ENCODE measurements around the gene RIIAD1.

The RIIAD1 gene

DNA sequence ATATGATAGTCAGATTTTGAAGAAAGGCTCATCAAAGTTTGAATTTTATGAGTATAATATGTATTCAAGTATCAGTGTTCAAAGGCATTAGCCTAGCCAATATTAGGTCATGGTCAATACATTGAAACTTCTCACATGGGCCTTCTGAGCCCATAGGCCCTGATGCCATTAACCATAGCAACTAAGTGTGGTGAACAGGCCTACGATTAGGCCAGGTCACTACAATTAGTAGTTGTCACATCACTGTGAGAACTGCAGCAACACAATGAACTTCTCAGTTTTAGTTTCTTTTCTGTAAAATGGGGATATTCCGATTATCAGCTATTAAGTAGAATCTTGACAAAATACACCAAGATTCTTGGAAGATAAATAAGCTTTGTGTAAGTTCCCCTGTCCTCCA lies 34.8 kb upstream of the RIIAD1 start:
- TF ChIP-seq, protein P1, sequence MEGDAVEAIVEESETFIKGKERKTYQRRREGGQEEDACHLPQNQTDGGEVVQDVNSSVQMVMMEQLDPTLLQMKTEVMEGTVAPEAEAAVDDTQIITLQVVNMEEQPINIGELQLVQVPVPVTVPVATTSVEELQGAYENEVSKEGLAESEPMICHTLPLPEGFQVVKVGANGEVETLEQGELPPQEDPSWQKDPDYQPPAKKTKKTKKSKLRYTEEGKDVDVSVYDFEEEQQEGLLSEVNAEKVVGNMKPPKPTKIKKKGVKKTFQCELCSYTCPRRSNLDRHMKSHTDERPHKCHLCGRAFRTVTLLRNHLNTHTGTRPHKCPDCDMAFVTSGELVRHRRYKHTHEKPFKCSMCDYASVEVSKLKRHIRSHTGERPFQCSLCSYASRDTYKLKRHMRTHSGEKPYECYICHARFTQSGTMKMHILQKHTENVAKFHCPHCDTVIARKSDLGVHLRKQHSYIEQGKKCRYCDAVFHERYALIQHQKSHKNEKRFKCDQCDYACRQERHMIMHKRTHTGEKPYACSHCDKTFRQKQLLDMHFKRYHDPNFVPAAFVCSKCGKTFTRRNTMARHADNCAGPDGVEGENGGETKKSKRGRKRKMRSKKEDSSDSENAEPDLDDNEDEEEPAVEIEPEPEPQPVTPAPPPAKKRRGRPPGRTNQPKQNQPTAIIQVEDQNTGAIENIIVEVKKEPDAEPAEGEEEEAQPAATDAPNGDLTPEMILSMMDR (IDR thresholded peaks at IDR 0.05; ENCODE audit: low read depth, low read length, missing control alignments): no peak
- no peak for DNase-seq (ENCODE audit: low read depth)
- H3K4me3 ChIP-seq (ENCODE audit: low read depth, low read length): no peak overlapping the region

DNA sequence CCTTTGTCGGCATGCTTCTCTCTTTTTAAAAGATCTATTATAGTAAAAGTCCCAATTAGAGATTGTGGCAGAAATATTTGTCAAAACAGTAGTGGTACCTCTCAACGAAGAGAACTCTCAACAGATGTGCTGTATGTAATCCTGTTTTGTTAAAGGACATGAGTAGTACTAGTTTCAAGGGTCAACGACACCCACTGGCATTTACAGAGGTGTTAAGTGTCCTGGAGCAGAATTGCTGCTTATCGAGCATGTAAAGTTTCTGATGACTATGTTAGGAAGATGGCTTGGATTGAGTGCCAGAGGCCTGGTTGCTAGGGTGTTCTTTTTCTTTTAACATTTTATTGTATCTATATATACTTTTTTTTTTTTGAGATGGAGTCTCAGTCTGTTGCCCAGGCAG lies 31.8 kb upstream of the RIIAD1 start:
- H3K4me3 ChIP-seq (ENCODE audit: low read depth, low read length): no peak overlapping the region
- TF ChIP-seq, protein P1 (IDR thresholded peaks at IDR 0.05; ENCODE audit: low read depth, low read length, missing control alignments): no peak
- DNase-seq (ENCODE audit: low read depth): no peak

DNA sequence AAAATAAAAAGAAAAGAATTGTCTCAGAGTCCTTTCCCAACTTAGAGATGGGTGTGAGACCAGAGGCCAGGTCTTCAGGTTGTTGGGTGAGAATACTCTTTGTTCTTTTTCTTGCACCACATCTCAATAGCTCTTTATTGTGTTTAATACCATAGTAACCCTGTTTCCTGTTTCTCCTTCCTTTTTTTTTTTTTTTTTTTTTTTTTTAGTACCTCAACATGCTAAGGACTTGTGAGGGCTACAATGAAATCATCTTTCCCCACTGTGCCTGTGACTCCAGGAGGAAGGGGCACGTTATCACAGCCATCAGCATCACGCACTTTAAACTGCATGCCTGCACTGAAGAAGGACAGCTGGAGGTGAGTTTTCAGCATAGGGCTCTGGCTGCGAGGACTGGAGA lies 29.1 kb upstream of the RIIAD1 start:
- DNase-seq (ENCODE audit: low read depth): no peak
- TF ChIP-seq, protein P1 (IDR thresholded peaks at IDR 0.05; ENCODE audit: low read depth, low read length, missing control alignments): no peak
- H3K4me3 ChIP-seq (ENCODE audit: low read depth, low read length): no peak overlapping the region

DNA sequence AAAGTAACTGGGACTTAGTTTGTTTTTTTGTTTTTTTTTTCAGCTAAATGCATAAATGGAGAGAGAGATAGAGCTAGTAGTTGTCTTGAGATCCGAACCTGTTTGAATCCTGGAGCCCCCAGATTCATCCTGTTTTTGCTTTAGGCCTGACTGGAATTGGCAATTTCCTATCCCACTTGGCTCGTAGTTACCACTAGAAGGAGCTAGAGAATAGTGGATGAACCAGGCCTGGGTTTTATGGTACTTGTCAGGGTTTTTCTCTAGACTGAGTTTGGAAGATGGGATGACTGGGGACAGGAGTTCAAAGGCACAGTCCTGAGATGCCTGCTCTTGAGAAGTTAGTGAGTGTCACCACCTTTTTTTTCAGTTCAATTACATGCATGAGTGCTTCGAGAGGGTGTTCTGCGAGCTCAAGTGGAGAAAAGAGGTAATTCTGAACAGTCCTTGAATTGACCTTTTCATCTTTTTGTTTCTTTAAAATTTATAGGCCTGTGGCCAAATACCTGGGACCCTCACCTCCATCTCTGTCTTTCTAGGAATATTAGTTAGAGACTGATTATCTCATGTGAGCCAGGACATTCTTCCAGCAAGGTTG lies 28.2 kb upstream of the RIIAD1 start:
- H3K4me3 ChIP-seq (ENCODE audit: low read depth, low read length): no peak overlapping the region
- TF ChIP-seq, protein P1 (IDR thresholded peaks at IDR 0.05; ENCODE audit: low read depth, low read length, missing control alignments): peak; percentile 60
- DNase-seq (ENCODE audit: low read depth): no peak

DNA sequence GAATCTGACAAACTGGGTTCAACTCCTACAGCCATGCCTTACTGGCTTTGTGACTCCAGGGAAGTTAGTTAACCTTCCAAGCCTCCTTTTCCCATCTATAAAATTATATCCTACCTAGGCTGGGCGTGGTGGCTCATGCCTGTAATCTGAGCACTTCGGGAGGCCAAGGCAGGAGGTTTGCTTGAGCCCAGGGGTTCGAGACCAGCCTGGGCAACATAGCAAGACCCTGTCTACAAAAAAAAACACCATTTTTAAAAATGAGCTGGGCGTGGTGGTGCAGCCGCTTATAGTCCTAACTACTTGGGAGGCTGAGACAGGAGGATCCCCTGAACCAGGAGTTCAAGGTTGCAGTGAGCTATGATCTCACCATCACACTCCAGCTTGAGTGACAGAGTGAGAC lies 19.8 kb upstream of the RIIAD1 start:
- H3K4me3 ChIP-seq (ENCODE audit: low read depth, low read length): no peak overlapping the region
- DNase-seq (ENCODE audit: low read depth): no peak
- TF ChIP-seq, protein P1 (IDR thresholded peaks at IDR 0.05; ENCODE audit: low read depth, low read length, missing control alignments): no peak

DNA sequence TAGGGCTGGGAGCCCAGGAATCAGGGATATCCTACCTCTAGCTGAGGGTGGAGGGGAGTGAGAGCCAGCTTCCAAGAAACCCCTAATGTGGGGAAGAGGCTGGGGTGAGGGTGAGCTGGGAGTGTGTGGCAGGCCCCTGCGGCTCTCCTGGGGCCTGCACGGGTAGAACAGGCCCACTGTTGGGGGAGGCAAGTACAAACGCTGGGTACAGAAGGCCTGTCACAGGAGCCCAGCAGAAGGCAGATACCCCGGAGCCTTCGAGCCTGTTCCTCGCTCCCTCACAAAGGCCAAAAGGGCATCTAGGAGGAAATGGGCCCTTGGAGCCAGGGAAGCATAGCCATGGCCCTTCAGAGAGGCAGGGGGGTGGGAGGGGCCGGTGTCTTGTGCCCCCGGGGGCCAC lies 18.4 kb upstream of the RIIAD1 start:
- no peak for DNase-seq (ENCODE audit: low read depth)
- H3K4me3 ChIP-seq (ENCODE audit: low read depth, low read length): no peak overlapping the region
- TF ChIP-seq, protein P1 (IDR thresholded peaks at IDR 0.05; ENCODE audit: low read depth, low read length, missing control alignments): no peak

DNA sequence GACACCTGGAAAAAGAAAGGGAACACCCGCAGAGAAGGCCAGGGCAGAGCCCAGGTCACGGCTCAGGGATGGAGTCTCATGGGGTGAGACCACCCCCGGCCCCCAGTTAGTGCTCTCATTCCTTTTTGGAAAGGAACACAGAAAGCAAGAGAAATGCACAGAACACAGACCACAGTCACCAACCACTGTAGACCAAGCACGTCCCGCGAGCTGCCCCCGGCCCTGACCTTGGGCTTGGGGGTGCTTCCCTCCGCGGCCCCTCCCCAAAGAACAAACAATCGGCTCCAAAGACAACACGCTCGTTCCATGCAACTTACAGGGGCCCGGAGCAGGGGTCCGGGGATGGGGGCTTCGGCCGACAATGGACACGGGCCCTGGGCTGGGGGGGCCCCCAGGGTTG lies 17.5 kb upstream of the RIIAD1 start:
- TF ChIP-seq, protein P1 (IDR thresholded peaks at IDR 0.05; ENCODE audit: low read depth, low read length, missing control alignments): no peak
- no peak overlapping the region for H3K4me3 ChIP-seq (ENCODE audit: low read depth, low read length)
- no peak for DNase-seq (ENCODE audit: low read depth)

All from GM12864 (cell line).